Right lobe of liver (tissue), 6 donors: Measurements from ENCODE around the gene MYH10. TPM values are rescaled to one million over a fixed set of nuclear protein-coding genes. Genes with fewer than 3 reads are reported as not detected.

Experiments
- ATAC-seq, 4 donors: fragments of 200-7000 bp; cut with Tn5 transposase; one replicate each; pipeline ENCODE4 v1.9.1; 2020; ENCODE audit warnings: mild to moderate bottlenecking in 4 of 4, moderate library complexity in 4 of 4
- DNase-seq, 3 donors: peaks; one replicate each; pipeline ENCODE4 v3.0.0-alpha.2; 2020
- H3K27ac ChIP-seq, 3 donors: fragments of 200-600 bp; one replicate each; pipeline ENCODE4 v1.8.0; 2022
- H3K27me3 ChIP-seq, 2 donors: fragments of 200-600 bp; one replicate each; pipeline ENCODE4 v1.8.0; 2022
- H3K36me3 ChIP-seq, 4 donors: fragments of 200-600 bp; sonication (generic) in 1 of 4; one replicate each; pipeline versions ENCODE4 v1.5.1 to v1.8.0; 2017 to 2022; ENCODE audit warnings: control low read depth in 1 of 4
- H3K4me1 ChIP-seq, 4 donors: fragments of 200-600 bp; sonication (generic) in 1 of 4; one replicate each; pipeline versions ENCODE4 v1.5.1 to v1.8.0; 2017 to 2022; ENCODE audit warnings: control low read depth in 1 of 4
- H3K4me3 ChIP-seq, 3 donors: fragments of 200-600 bp; one replicate each; pipeline ENCODE4 v1.8.0; 2022
- H3K9me3 ChIP-seq, 4 donors: fragments of 200-600 bp; sonication (generic) in 1 of 4; one replicate each; pipeline versions ENCODE4 v1.5.1 to v1.8.0; 2017 to 2022; ENCODE audit warnings: control low read depth in 1 of 4
- POLR2A ChIP-seq: fragments of 450-650 bp; IDR thresholded peaks from one replicate; pipeline ENCODE4 v1.6.1; 2017; ENCODE audit warnings: antibody characterized with exemption, mild to moderate bottlenecking
- WGBS: methylation state at CpG from one replicate; pipeline ENCODE4 v1.1.6; 2018; ENCODE audit warnings: low coverage, low lambda C conversion rate; ENCODE audit not compliant: insufficient coverage; ENCODE audit errors: missing lambda C conversion rate; 5-methylcytosine and 5-hydroxymethylcytosine counted together
- intact Hi-C, 2 donors: fragments of 100-400 bp; cut with DNase I; formaldehyde crosslinking; loops; one replicate each; pipeline versions ENCODE4 v1.11.2 to v1.14.1; 2022
- total RNA-seq, 6 experiments: library from RNA; depleted of rRNA in 2 of 6; stranded (reverse); fragments of >200 nt in 2 of 6; fragmentation: NEBNext Ultra II Directional in 3 of 6; extraction: Animal tissue kit (Norgen Biotek cat#: 25700) in 3 of 6; gene quantifications; one replicate each; pipeline versions ENCODE4 v1.1.0 to v1.2.4, GENCODE V29; 2016 to 2023
- TF ChIP-seq, protein P1 (sequence below), 4 donors: fragments of 200-600 bp in 3 of 4; fragments of 450-650 bp in 1 of 4; IDR thresholded peaks; one replicate each; pipeline versions ENCODE4 v1.5.1 to v1.8.0; 2016 to 2022; ENCODE audit warnings: antibody characterized with exemption in 4 of 4, mild to moderate bottlenecking in 2 of 4
- donor health status: DM: no; HTN: yes; CAD: no.
- donor health status: DM: no; HTN: no; CAD: no.
- donor health status: DM: no; HTN: no; CAD: no.
- donor health status: DM: no; HTN: yes; CAD: no.
- donor health status: DM: no; HTN: yes; CAD: no.

Gene MYH10
- total RNA-seq, 6 experiments from 2014 or later = 19.8 to 32.9 (median 24.3) TPM

DNA sequence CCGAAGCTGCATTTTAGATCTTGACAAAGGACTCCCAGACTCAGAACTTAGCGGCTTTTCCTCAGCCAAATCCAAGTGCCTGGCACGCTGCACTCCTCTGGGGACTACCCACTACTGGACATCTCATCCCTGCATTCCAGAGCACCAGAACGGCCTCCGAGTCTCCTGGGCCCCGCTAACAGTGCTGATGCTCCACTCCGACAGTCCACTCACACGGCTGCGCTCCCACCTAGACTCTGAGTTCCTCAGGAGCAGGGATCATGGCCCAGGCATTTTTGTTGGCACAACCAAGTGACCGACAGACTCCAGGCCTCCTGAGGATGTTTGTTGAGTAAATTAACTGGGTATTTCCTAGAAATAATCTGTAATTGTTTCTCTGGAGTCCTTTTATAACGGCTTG, 115.7 kb downstream of the MYH10 start:
- no peaks in the 10 kb centered on the region for H3K4me1 ChIP-seq
- H3K36me3 ChIP-seq = peaks cover 0 to 10% (median 3%) of the 10 kb centered on the region in 4 donors
- TF ChIP-seq, protein P1, sequence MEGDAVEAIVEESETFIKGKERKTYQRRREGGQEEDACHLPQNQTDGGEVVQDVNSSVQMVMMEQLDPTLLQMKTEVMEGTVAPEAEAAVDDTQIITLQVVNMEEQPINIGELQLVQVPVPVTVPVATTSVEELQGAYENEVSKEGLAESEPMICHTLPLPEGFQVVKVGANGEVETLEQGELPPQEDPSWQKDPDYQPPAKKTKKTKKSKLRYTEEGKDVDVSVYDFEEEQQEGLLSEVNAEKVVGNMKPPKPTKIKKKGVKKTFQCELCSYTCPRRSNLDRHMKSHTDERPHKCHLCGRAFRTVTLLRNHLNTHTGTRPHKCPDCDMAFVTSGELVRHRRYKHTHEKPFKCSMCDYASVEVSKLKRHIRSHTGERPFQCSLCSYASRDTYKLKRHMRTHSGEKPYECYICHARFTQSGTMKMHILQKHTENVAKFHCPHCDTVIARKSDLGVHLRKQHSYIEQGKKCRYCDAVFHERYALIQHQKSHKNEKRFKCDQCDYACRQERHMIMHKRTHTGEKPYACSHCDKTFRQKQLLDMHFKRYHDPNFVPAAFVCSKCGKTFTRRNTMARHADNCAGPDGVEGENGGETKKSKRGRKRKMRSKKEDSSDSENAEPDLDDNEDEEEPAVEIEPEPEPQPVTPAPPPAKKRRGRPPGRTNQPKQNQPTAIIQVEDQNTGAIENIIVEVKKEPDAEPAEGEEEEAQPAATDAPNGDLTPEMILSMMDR (IDR thresholded peaks at IDR 0.05) = no peak
- no peak for TF ChIP-seq POLR2A
- H3K27ac ChIP-seq = no peak overlapping the region
- H3K27me3 ChIP-seq = no peaks in the 10 kb centered on the region
- no peak overlapping the region for H3K4me3 ChIP-seq
- ATAC-seq = no peak
- no peaks in the 10 kb centered on the region for H3K9me3 ChIP-seq
- intact Hi-C loops = no loop called here
- 96% methylated on average over 11 of the region's 11 CpGs for WGBS
- DNase-seq = no peak

DNA sequence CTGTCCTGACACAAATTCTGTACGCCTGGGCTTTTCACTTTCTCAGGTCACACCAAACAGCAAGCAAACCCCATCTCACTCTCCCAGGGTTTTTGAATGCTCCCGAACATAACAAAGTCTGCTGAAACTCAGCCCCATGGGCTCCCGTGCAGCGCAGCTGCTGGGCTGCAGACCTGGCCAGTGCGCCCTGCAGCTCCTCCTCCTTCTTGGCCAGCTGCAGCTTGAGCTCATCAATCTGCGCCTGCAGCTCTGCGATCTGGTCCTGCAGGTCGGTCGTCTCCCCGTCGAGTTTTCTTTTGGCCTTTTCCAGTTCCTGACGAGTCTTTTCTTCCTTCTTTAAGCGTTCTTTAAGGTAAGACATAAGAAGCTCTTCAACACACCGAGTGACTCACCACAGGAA, 124.4 kb downstream of the MYH10 start:
- Histone ChIP-seq H3K27ac (no peak overlapping the region), H3K4me1 (no peaks in the 10 kb centered on the region), H3K27me3 (no peaks in the 10 kb centered on the region), H3K36me3 (peaks cover 0 to 24% (median 8%) of the 10 kb centered on the region in 4 donors), H3K9me3 (no peaks in the 10 kb centered on the region), H3K4me3 (no peak overlapping the region)
- intact Hi-C loops = no loop called here
- DNase-seq (no peak), ATAC-seq (no peak)
- TF ChIP-seq POLR2A = no peak
- TF ChIP-seq, protein P1 (IDR thresholded peaks at IDR 0.05) = no peak
- WGBS = 93% methylated on average over 11 of the region's 14 CpGs

DNA sequence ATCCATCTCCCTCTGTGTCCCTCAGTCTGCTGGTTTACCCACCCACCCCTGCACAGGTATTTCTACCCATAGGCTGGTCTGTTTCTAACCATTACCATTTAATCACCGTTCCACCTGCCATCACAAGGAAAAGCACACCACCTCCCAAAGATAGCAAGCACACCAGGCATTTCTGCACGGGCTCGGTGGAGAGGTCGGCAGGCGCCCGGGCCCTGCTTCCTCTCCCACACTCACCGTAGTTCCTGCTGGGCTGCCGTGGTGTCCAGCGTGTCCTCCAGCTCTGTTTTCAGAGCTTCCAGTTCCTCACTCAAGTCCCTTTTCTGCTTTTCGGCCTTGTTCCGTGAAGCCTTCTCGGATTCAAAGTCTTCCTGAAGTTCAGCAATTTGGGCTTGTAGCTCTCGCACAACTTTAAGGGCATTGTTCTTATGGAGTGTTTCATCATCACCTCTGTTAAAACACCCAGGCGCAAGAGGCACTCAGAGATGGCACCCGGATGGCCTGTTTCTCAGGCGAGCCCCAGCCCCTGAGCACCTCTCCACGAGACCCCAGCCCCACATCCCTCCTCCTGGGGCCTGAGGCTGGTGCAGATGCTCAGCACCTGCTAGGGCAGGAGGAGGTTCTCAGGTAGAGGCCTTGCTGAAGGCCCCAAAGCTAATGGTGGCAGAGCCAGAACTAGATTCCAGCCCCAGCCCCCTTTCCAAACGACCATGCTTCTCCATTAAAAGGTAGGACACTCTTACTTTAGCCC, 125.9 kb downstream of the MYH10 start:
- DNase-seq = no peak
- Histone ChIP-seq H3K4me1 (no peaks in the 10 kb centered on the region), H3K9me3 (no peaks in the 10 kb centered on the region), H3K27me3 (no peaks in the 10 kb centered on the region), H3K27ac (no peak overlapping the region), H3K4me3 (no peak overlapping the region), H3K36me3 (peaks cover 0 to 24% (median 12%) of the 10 kb centered on the region in 4 donors)
- TF ChIP-seq, protein P1 (IDR thresholded peaks at IDR 0.05) = no peak
- no peak for TF ChIP-seq POLR2A
- WGBS = 95% methylated on average over 11 of the region's 18 CpGs
- ATAC-seq = no peak
- intact Hi-C loops = no loop called here

DNA sequence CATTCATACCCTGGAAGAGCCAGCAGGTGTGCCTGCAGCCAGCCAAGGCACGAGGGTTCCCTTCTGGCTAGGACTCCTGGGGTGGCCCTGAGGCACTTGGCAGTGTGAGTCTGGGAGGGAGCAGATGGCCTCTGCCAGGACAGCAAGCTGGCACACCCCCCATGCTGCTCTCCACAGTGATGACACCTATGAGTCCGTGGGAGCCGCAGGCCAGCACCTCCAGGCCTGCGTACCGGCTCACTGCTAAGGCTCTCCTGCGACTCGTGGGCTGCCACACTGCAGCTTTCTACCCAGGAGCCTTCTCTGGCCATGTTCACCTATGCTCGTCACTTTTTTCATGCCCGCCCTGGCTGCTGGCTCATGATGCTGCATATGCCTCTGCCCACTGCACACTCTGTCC, 126.7 kb downstream of the MYH10 start:
- Histone ChIP-seq H3K9me3 (no peaks in the 10 kb centered on the region), H3K27ac (no peak overlapping the region), H3K36me3 (peaks cover 0 to 23% (median 12%) of the 10 kb centered on the region in 4 donors), H3K4me3 (no peak overlapping the region), H3K4me1 (no peaks in the 10 kb centered on the region), H3K27me3 (no peaks in the 10 kb centered on the region)
- TF ChIP-seq, protein P1 (IDR thresholded peaks at IDR 0.05) = no peak
- no peak for TF ChIP-seq POLR2A
- peak in 1 of 4 donors; percentile 19 for ATAC-seq
- intact Hi-C loops = no loop called here
- WGBS = 94% methylated on average over 3 of the region's 9 CpGs
- no peak for DNase-seq
